HL-60 (cell line): ENCODE results near the gene RASAL3.

Experiments used
- POLR2AphosphoS5 ChIP-seq: IDR thresholded peaks from 2 replicates; pipeline ENCODE4 v1.6.1; 2012; ENCODE audit warnings: low read depth
- TF ChIP-seq, protein P1 (sequence below): IDR thresholded peaks from one replicate; pipeline ENCODE4 v1.5.1; 2011; ENCODE audit warnings: low read length, control low read depth, inconsistent platforms; ENCODE audit not compliant: insufficient read depth

DNA sequence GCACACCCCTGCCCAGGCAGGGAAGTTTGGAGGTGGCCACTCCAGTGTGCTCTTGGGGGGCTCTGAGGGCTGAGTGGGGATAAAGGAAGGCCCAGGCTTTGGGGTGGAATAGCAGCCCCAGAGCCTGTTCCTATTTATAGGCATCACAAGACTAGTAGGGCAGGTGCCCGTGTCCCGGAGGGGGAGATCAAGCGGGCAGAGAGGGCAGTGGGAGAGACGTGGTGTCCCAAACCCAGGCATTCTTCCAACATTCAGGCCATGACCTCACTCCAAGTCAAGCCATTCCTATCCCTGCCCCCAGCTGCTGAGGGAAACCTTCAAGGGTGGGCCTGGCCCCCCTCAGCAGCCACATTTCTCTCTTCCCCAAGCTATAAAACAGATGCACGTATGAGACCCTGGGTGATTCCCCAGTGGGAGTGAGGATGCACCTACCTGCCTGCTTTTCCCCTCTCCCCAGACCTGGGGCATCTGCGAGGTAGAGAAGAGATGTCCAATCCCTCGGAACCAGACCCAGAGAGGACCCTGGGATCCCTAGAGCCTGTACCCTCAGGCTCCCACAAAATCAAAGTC, 18.5 kb downstream of the RASAL3 start:
- TF ChIP-seq, protein P1, sequence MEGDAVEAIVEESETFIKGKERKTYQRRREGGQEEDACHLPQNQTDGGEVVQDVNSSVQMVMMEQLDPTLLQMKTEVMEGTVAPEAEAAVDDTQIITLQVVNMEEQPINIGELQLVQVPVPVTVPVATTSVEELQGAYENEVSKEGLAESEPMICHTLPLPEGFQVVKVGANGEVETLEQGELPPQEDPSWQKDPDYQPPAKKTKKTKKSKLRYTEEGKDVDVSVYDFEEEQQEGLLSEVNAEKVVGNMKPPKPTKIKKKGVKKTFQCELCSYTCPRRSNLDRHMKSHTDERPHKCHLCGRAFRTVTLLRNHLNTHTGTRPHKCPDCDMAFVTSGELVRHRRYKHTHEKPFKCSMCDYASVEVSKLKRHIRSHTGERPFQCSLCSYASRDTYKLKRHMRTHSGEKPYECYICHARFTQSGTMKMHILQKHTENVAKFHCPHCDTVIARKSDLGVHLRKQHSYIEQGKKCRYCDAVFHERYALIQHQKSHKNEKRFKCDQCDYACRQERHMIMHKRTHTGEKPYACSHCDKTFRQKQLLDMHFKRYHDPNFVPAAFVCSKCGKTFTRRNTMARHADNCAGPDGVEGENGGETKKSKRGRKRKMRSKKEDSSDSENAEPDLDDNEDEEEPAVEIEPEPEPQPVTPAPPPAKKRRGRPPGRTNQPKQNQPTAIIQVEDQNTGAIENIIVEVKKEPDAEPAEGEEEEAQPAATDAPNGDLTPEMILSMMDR = no peak
- no peak for TF ChIP-seq POLR2AphosphoS5
